Jurkat, Clone E6-1 (cell line): ENCODE data around the gene SMIM12.

Experiments
- DNase-seq: peaks from one replicate; pipeline ENCODE4 v3.0.0-alpha.2; 2011; ENCODE audit warnings: low read depth, low spot score
- H3K4me3 ChIP-seq: 2 replicates; pipeline ENCODE4 v1.5.1; 2011; ENCODE audit warnings: mild to moderate bottlenecking, low read length, control low read depth, moderate library complexity

The SMIM12 gene

GRCh38 chr1:34879230-34879629 is 19.7 kb upstream of the SMIM12 start:
- H3K4me3 ChIP-seq: no peak overlapping the region
- no peak for DNase-seq

DNA sequence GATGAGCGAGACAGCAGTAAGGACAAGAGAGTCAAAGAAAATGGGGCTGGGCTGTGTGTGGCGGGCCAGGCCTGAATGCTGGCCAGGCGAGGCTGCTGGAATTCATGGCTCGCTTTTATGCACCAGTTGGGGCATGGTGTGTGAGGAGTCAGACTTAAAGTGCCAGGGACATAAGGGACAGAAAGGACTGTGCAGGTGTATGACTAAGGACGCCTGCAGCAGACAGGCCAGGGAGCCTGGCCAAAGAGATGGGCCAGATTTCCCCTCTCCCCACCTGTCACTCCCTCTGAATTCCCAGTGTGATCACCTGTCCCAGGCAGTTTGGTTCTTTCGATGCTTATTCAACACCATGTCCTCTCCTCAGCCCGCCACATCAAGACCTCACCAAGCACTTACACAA is 16.9 kb upstream of the SMIM12 start:
- no peak overlapping the region for H3K4me3 ChIP-seq
- no peak for DNase-seq

DNA sequence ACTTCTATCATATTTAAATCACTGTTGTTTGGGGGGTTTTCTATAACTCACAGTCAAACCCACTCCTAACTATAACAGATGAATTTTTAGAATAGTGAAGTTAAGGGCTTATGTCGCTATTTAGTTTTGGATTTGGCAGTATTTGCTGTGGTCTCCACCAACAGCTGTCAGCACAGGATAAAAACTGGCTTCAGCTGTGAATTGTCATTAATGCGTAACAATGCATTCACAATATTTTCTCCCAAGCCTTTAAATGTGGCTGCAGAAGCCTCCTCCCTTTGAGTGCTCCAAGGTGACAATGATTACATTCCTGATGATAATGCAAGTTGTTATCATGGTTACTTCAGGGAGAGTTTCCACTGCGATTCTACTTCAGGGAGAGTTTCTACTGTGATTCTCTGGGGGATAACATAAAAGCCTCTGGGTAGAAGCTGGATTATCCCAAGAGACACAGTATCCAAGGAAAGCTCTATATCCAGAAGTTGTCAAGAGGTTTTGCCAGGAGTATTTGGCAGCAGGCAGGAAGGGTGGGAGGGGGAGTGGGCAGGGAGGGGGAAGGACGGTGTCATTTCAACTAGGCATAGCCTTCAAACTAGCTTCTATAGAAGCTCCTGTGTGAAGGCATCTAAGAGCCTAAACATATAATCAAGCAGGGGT is 14.9 kb upstream of the SMIM12 start:
- DNase-seq: no peak
- H3K4me3 ChIP-seq: no peak overlapping the region

DNA sequence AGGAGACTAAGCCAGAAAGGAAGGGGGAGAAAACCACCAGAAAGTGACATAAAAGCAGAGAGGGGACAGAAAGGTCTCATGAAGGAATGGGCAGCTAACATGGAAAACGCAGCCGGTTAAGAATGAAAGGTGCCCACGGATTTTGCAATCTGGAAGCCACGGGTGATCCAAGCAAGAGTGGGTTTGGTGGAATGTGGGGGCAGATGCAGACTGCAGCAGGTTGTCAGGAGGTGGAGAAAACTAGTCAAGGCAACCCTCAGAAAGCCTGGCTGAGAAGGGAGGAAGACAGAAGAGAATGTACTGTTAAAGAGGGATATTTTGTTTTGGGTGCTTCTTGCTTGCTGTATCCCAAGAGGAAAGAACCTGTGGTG is 12.6 kb upstream of the SMIM12 start:
- H3K4me3 ChIP-seq: no peak overlapping the region
- no peak for DNase-seq

GRCh38 chr1:34871443-34872132 is 12.0 kb upstream of the SMIM12 start:
- peak; percentile 75 for DNase-seq
- H3K4me3 ChIP-seq: no peak overlapping the region

DNA sequence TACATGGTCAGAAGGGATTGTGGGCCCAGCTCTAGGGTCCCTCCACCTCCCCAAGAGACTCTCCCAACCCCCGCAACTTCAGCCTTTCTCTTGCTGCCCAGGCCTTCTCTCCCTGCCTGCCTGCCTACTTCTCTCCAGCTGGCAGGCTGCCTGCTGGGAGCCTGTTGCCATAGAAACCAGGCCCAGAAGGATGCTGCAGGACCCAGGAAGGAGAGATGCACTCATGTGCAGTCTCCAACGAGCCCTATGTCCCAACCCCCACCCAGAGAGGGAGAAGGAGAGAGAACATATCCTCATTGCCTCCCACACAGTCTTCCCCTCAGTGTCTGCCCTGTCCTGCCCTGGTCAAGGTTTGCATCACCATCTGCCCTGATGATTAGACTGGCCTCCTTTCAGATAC is 10.8 kb upstream of the SMIM12 start:
- H3K4me3 ChIP-seq: no peak overlapping the region
- DNase-seq: no peak

DNA sequence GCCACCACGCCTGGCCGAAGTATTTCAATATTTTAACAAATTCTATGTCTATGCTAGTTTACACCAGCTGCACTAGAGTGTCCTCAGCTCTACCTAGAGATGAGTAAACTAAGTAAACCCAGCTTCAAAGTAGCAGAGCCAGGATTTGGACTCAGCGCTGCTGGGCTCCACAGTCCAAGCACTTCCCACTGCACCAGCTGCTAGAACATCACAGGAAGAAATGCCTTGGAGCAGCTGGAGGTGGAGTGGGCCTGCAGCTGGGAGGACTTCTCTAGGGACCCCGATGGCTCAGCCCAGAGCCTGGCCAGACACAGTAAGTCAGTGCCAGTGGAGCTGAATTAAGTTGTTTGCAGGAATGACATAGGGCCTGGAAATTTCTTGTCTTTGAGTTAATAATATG is 10.2 kb upstream of the SMIM12 start:
- H3K4me3 ChIP-seq: no peak overlapping the region
- no peak for DNase-seq

- no peak overlapping the region for H3K4me3 ChIP-seq
- DNase-seq: no peak
Measured at GRCh38 chr1:34868230-34869049, 8.9 kb upstream of the SMIM12 start.

DNA sequence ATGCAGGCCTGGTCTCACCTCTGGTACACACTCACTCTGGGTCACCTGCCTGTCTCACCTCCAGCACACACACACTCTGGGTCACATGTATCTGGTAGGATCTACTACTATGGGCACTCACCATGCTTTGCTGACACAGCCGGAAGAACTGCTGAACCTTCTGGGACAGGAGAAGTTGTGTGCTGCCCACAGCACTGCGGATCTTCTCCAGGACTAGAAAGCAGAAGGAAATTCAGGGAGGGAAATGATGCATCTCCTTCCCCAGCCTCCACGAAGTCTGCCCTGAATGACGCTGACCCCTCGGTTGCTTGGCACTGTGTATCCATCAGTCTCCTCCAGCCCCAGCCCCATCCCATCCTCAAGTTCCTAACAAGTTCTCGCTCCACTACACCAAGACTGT is 7.9 kb upstream of the SMIM12 start:
- no peak overlapping the region for H3K4me3 ChIP-seq
- no peak for DNase-seq

DNA sequence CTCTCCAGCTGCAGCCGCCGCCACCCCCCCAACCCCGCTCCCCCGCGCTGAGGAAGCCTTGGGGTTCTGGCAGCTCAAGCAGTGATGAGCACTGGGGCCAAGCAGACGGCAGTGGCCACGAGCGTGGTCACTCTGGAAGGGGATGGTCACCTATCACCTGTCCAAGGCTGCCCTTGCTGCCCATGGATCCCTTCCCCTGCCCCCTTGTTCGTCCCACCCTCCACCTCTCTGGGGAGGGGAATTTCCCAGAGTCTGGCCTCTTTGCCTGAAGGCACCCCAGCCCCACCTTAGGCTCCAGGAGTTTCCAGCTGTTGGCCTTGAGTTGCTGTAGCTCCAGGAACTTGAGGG is 7.2 kb upstream of the SMIM12 start:
- peak overlapping the region; percentile 56 for H3K4me3 ChIP-seq
- DNase-seq: no peak

- peak; percentile 70 for DNase-seq
- H3K4me3 ChIP-seq: peak overlapping the region; percentile 56
Measured at GRCh38 chr1:34865981-34866761, 6.6 kb upstream of the SMIM12 start.

- no peak for DNase-seq
- no peak overlapping the region for H3K4me3 ChIP-seq
Measured at GRCh38 chr1:34865573-34865972, 6.0 kb upstream of the SMIM12 start.

DNA sequence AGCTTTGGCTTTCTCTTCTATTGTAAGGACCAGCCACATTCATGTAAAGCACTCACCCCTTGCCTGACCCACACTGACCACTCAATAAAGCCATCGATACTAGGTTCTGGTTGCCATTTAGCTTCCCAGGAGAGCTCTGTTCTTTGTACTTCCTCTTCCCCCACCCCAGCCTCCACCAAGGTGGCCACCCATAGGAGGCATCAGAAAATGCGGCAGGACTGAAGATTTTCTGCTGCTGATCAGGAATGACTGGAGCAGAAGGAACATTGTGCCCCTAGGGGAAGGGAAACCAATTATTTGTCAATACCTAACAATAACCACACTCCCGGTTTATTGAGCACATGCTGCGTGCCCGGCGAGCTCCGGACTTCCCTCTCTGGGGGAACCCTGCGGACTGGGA is 5.2 kb upstream of the SMIM12 start:
- H3K4me3 ChIP-seq: no peak overlapping the region
- DNase-seq: no peak

DNA sequence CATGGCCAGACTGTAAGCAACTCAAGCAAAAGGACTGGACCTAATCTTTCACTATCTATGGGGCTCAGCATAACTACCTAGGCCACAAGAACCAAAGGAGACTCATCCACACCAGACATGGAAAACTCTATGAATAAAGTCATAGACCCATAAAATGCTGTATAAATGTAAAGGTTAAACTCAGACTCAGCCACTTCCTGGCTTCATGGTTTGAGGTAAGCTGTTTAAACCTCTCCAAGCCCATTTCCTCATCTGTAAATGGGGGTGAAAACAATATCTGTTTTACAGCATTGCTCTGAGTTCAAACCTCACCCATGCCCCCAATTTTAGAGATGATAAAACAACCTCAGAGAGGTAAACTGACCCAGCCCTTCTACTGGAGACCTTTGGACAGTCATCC is 4.0 kb upstream of the SMIM12 start:
- DNase-seq: peak; percentile 64
- no peak overlapping the region for H3K4me3 ChIP-seq

- peak overlapping the region; percentile 100 for H3K4me3 ChIP-seq
- DNase-seq: no peak
Measured at GRCh38 chr1:34858901-34859445, 576 bp downstream of the SMIM12 start.

GRCh38 chr1:34856697-34857096 is 2.9 kb downstream of the SMIM12 start:
- no peak overlapping the region for H3K4me3 ChIP-seq
- no peak for DNase-seq

GRCh38 chr1:34852677-34853217 is 6.8 kb downstream of the SMIM12 start:
- H3K4me3 ChIP-seq: no peak overlapping the region
- peak; percentile 91 for DNase-seq

GRCh38 chr1:34851431-34852105 is 8.0 kb downstream of the SMIM12 start:
- no peak overlapping the region for H3K4me3 ChIP-seq
- DNase-seq: no peak

- no peak overlapping the region for H3K4me3 ChIP-seq
- no peak for DNase-seq
Measured at GRCh38 chr1:34850382-34850781, 9.2 kb downstream of the SMIM12 start.
